ENCODE measurements around the gene SCFD2. TPM values are rescaled to one million over a fixed set of nuclear protein-coding genes. Genes with fewer than 3 reads are reported as not detected.

Gene SCFD2
- total RNA-seq, 1 donor from 2014 or later: 10.7 TPM

- Mint-ChIP-seq H3K9me3 (ENCODE audit: low read depth) (peaks cover 3% of the 10 kb centered on the region), H3K4me1 (ENCODE audit: low read depth) (no peaks in the 10 kb centered on the region), H3K27me3 (ENCODE audit: low read depth) (no peaks in the 10 kb centered on the region), H3K36me3 (ENCODE audit: low read depth) (peaks cover 10% of the 10 kb centered on the region), H3K4me3 (ENCODE audit: unreplicated experiment) (no peak overlapping the region), H3K27ac (ENCODE audit: unreplicated experiment) (no peak overlapping the region)
- no peak for DNase-seq (ENCODE audit: low spot score)
- TF ChIP-seq CTCF (IDR thresholded peaks at IDR 0.05): no peak
Observed at GRCh38 chr4:52968691-52969090, 397.2 kb downstream of the SCFD2 start.

- no peak for TF ChIP-seq CTCF (IDR thresholded peaks at IDR 0.05)
- peaks cover 3% of the 10 kb centered on the region for H3K9me3 Mint-ChIP-seq (ENCODE audit: low read depth)
- H3K4me3 Mint-ChIP-seq (ENCODE audit: unreplicated experiment): no peak overlapping the region
- H3K4me1 Mint-ChIP-seq (ENCODE audit: low read depth): no peaks in the 10 kb centered on the region
- no peak overlapping the region for H3K27ac Mint-ChIP-seq (ENCODE audit: unreplicated experiment)
- no peaks in the 10 kb centered on the region for H3K27me3 Mint-ChIP-seq (ENCODE audit: low read depth)
- peaks cover 10% of the 10 kb centered on the region for H3K36me3 Mint-ChIP-seq (ENCODE audit: low read depth)
- DNase-seq (ENCODE audit: low spot score): no peak
Observed at GRCh38 chr4:52968241-52968640, 397.6 kb downstream of the SCFD2 start.

GRCh38 chr4:52966781-52967180 lies 399.1 kb downstream of the SCFD2 start:
- no peak for TF ChIP-seq CTCF (IDR thresholded peaks at IDR 0.05)
- H3K27ac Mint-ChIP-seq (ENCODE audit: unreplicated experiment): no peak overlapping the region
- H3K27me3 Mint-ChIP-seq (ENCODE audit: low read depth): no peaks in the 10 kb centered on the region
- no peak for DNase-seq (ENCODE audit: low spot score)
- no peaks in the 10 kb centered on the region for H3K9me3 Mint-ChIP-seq (ENCODE audit: low read depth)
- no peaks in the 10 kb centered on the region for H3K4me1 Mint-ChIP-seq (ENCODE audit: low read depth)
- peaks cover 10% of the 10 kb centered on the region for H3K36me3 Mint-ChIP-seq (ENCODE audit: low read depth)
- no peak overlapping the region for H3K4me3 Mint-ChIP-seq (ENCODE audit: unreplicated experiment)

GRCh38 chr4:52966172-52966571 lies 399.7 kb downstream of the SCFD2 start:
- Mint-ChIP-seq H3K4me3 (ENCODE audit: unreplicated experiment) (no peak overlapping the region), H3K36me3 (ENCODE audit: low read depth) (peaks cover 10% of the 10 kb centered on the region), H3K27me3 (ENCODE audit: low read depth) (no peaks in the 10 kb centered on the region), H3K9me3 (ENCODE audit: low read depth) (no peaks in the 10 kb centered on the region), H3K4me1 (ENCODE audit: low read depth) (no peaks in the 10 kb centered on the region), H3K27ac (ENCODE audit: unreplicated experiment) (no peak overlapping the region)
- TF ChIP-seq CTCF (IDR thresholded peaks at IDR 0.05): no peak
- no peak for DNase-seq (ENCODE audit: low spot score)

- no peak for DNase-seq (ENCODE audit: low spot score)
- H3K4me3 Mint-ChIP-seq (ENCODE audit: unreplicated experiment): no peak overlapping the region
- H3K27me3 Mint-ChIP-seq (ENCODE audit: low read depth): no peaks in the 10 kb centered on the region
- no peak for TF ChIP-seq CTCF (IDR thresholded peaks at IDR 0.05)
- H3K9me3 Mint-ChIP-seq (ENCODE audit: low read depth): no peaks in the 10 kb centered on the region
- peaks cover 5% of the 10 kb centered on the region for H3K36me3 Mint-ChIP-seq (ENCODE audit: low read depth)
- H3K4me1 Mint-ChIP-seq (ENCODE audit: low read depth): no peaks in the 10 kb centered on the region
- H3K27ac Mint-ChIP-seq (ENCODE audit: unreplicated experiment): no peak overlapping the region
Observed at GRCh38 chr4:52964561-52965101, 401.2 kb downstream of the SCFD2 start.
